ENCODE data around the gene RPL37A.

DNA sequence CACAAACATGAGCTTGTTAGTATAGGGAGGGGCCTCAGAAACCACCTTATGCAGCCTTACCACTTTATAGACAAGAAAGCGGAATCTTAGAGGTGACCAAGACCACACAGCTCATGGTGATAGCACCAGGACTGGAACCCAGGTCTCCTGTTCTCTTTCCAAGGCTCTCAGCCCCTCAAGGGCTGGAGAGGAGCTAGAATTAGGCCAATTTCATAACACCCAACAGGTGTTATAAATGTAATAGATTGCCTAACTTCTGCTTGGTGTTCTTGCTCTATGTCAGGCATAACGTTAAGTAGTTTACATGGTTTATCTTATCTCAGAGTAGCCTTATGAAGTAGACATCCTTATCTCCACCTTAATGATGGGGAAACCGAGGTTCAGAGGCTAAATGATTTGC, 42.9 kb downstream of the RPL37A start:
- TF ChIP-seq, protein P1, sequence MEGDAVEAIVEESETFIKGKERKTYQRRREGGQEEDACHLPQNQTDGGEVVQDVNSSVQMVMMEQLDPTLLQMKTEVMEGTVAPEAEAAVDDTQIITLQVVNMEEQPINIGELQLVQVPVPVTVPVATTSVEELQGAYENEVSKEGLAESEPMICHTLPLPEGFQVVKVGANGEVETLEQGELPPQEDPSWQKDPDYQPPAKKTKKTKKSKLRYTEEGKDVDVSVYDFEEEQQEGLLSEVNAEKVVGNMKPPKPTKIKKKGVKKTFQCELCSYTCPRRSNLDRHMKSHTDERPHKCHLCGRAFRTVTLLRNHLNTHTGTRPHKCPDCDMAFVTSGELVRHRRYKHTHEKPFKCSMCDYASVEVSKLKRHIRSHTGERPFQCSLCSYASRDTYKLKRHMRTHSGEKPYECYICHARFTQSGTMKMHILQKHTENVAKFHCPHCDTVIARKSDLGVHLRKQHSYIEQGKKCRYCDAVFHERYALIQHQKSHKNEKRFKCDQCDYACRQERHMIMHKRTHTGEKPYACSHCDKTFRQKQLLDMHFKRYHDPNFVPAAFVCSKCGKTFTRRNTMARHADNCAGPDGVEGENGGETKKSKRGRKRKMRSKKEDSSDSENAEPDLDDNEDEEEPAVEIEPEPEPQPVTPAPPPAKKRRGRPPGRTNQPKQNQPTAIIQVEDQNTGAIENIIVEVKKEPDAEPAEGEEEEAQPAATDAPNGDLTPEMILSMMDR (IDR thresholded peaks at IDR 0.05): no peak
- TF ChIP-seq EP300 (IDR thresholded peaks at IDR 0.05; ENCODE audit: low read depth) (no peak), POLR2AphosphoS5 (IDR thresholded peaks at IDR 0.05) (no peak), POLR2A (IDR thresholded peaks at IDR 0.05) (no peak)
